K562 (cell line): ENCODE data around the gene PIK3R5. TPM values are rescaled to one million over a fixed set of nuclear protein-coding genes. Genes with fewer than 3 reads are reported as not detected.

Source experiments
- BHLHE40 ChIP-seq: IDR thresholded peaks from 2 replicates; pipeline ENCODE4 v1.6.1; 2011; ENCODE audit warnings: low read length, improper control_type of control experiment
- SNIP1 ChIP-seq: fragments of 450-650 bp; IDR thresholded peaks from 2 replicates; pipeline ENCODE4 v1.7.1; 2017; ENCODE audit warnings: low read depth, mild to moderate bottlenecking
- polyA plus RNA-seq, 8 experiments: library from polyadenylated mRNA; depleted of rRNA in 4 of 8; stranded (reverse) in 5 of 8; unstranded in 3 of 8; fragments of >200 nt; fragmentation: Nextera tagmentation in 2 of 8; fragmentation: Illumina TruSeq in 1 of 8; extraction: Ambion mirVana in 2 of 8; extraction: Trizol in 1 of 8; gene quantifications; 2 replicates each; pipeline versions ENCODE4 v1.2.1 to v1.2.3, GENCODE V29; 2011 to 2014; ENCODE audit warnings: inconsistent platforms in 1 of 8, missing spikeins in 1 of 8
- total RNA-seq, 7 experiments: library from RNA; depleted of rRNA in 6 of 7; stranded (reverse); fragments of >200 nt in 6 of 7; fragmentation: Illumina TruSeq in 2 of 7; extraction: Trizol in 2 of 7; gene quantifications; 2 replicates each; pipeline versions ENCODE4 v1.2.1 to v1.2.3, GENCODE V29; 2011 to 2021; ENCODE audit warnings: low replicate concordance in 1 of 7
- TF ChIP-seq, protein P1 (sequence below), 2 experiments: IDR thresholded peaks; 2 replicates each; pipeline ENCODE4 v1.6.1; 2012; ENCODE audit warnings: improper control_type of control experiment in 2 of 2, low read depth in 2 of 2, low read length in 2 of 2, borderline replicate concordance in 1 of 2
- TF ChIP-seq, protein P2 (sequence below): sonication (generic); formaldehyde crosslinking; IDR thresholded peaks from 2 replicates; pipeline ENCODE4 v1.4.0; 2020; ENCODE audit warnings: mild to moderate bottlenecking, missing genetic modification reagents
- TF ChIP-seq, protein P3 (sequence below): fragments of 450-650 bp; formaldehyde crosslinking; IDR thresholded peaks from 2 replicates; pipeline ENCODE4 v1.4.0; 2020; ENCODE audit warnings: mild to moderate bottlenecking
- TF ChIP-seq, protein P4 (sequence below): fragments of 450-650 bp; IDR thresholded peaks from 2 replicates; pipeline ENCODE4 v1.6.1; 2016; ENCODE audit warnings: low read depth
- TF ChIP-seq, protein P5 (sequence below): fragments of 250-450 bp; sonication (Bioruptor Pico); IDR thresholded peaks from 2 replicates; pipeline ENCODE4 v1.8.0; 2022; ENCODE audit warnings: moderate library complexity, mild to moderate bottlenecking, inconsistent platforms

PIK3R5 gene
- total and polyA plus RNA-seq, 9 of the 15 experiments (the other 6 are each of a cell fraction or from before 2014, with no cell fraction given) = 0.01 to 0.38 TPM; not detected in 7

GRCh38 chr17:8893621-8894201 lies 71.8 kb downstream of the PIK3R5 start (continued):
- TF ChIP-seq, protein P1, sequence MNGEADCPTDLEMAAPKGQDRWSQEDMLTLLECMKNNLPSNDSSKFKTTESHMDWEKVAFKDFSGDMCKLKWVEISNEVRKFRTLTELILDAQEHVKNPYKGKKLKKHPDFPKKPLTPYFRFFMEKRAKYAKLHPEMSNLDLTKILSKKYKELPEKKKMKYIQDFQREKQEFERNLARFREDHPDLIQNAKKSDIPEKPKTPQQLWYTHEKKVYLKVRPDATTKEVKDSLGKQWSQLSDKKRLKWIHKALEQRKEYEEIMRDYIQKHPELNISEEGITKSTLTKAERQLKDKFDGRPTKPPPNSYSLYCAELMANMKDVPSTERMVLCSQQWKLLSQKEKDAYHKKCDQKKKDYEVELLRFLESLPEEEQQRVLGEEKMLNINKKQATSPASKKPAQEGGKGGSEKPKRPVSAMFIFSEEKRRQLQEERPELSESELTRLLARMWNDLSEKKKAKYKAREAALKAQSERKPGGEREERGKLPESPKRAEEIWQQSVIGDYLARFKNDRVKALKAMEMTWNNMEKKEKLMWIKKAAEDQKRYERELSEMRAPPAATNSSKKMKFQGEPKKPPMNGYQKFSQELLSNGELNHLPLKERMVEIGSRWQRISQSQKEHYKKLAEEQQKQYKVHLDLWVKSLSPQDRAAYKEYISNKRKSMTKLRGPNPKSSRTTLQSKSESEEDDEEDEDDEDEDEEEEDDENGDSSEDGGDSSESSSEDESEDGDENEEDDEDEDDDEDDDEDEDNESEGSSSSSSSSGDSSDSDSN (IDR thresholded peaks at IDR 0.05; ENCODE audit: borderline replicate concordance in 1 of 2, low read depth in 2 of 2, low read length in 2 of 2) = no peak
- no peak for TF ChIP-seq BHLHE40
- TF ChIP-seq, protein P2, sequence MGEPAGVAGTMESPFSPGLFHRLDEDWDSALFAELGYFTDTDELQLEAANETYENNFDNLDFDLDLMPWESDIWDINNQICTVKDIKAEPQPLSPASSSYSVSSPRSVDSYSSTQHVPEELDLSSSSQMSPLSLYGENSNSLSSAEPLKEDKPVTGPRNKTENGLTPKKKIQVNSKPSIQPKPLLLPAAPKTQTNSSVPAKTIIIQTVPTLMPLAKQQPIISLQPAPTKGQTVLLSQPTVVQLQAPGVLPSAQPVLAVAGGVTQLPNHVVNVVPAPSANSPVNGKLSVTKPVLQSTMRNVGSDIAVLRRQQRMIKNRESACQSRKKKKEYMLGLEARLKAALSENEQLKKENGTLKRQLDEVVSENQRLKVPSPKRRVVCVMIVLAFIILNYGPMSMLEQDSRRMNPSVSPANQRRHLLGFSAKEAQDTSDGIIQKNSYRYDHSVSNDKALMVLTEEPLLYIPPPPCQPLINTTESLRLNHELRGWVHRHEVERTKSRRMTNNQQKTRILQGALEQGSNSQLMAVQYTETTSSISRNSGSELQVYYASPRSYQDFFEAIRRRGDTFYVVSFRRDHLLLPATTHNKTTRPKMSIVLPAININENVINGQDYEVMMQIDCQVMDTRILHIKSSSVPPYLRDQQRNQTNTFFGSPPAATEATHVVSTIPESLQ (CRISPR knock-in tag) = no peak
- TF ChIP-seq SNIP1 = no peak
- TF ChIP-seq, protein P3, sequence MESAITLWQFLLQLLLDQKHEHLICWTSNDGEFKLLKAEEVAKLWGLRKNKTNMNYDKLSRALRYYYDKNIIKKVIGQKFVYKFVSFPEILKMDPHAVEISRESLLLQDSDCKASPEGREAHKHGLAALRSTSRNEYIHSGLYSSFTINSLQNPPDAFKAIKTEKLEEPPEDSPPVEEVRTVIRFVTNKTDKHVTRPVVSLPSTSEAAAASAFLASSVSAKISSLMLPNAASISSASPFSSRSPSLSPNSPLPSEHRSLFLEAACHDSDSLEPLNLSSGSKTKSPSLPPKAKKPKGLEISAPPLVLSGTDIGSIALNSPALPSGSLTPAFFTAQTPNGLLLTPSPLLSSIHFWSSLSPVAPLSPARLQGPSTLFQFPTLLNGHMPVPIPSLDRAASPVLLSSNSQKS (CRISPR knock-in tag) = no peak
- TF ChIP-seq, protein P4, sequence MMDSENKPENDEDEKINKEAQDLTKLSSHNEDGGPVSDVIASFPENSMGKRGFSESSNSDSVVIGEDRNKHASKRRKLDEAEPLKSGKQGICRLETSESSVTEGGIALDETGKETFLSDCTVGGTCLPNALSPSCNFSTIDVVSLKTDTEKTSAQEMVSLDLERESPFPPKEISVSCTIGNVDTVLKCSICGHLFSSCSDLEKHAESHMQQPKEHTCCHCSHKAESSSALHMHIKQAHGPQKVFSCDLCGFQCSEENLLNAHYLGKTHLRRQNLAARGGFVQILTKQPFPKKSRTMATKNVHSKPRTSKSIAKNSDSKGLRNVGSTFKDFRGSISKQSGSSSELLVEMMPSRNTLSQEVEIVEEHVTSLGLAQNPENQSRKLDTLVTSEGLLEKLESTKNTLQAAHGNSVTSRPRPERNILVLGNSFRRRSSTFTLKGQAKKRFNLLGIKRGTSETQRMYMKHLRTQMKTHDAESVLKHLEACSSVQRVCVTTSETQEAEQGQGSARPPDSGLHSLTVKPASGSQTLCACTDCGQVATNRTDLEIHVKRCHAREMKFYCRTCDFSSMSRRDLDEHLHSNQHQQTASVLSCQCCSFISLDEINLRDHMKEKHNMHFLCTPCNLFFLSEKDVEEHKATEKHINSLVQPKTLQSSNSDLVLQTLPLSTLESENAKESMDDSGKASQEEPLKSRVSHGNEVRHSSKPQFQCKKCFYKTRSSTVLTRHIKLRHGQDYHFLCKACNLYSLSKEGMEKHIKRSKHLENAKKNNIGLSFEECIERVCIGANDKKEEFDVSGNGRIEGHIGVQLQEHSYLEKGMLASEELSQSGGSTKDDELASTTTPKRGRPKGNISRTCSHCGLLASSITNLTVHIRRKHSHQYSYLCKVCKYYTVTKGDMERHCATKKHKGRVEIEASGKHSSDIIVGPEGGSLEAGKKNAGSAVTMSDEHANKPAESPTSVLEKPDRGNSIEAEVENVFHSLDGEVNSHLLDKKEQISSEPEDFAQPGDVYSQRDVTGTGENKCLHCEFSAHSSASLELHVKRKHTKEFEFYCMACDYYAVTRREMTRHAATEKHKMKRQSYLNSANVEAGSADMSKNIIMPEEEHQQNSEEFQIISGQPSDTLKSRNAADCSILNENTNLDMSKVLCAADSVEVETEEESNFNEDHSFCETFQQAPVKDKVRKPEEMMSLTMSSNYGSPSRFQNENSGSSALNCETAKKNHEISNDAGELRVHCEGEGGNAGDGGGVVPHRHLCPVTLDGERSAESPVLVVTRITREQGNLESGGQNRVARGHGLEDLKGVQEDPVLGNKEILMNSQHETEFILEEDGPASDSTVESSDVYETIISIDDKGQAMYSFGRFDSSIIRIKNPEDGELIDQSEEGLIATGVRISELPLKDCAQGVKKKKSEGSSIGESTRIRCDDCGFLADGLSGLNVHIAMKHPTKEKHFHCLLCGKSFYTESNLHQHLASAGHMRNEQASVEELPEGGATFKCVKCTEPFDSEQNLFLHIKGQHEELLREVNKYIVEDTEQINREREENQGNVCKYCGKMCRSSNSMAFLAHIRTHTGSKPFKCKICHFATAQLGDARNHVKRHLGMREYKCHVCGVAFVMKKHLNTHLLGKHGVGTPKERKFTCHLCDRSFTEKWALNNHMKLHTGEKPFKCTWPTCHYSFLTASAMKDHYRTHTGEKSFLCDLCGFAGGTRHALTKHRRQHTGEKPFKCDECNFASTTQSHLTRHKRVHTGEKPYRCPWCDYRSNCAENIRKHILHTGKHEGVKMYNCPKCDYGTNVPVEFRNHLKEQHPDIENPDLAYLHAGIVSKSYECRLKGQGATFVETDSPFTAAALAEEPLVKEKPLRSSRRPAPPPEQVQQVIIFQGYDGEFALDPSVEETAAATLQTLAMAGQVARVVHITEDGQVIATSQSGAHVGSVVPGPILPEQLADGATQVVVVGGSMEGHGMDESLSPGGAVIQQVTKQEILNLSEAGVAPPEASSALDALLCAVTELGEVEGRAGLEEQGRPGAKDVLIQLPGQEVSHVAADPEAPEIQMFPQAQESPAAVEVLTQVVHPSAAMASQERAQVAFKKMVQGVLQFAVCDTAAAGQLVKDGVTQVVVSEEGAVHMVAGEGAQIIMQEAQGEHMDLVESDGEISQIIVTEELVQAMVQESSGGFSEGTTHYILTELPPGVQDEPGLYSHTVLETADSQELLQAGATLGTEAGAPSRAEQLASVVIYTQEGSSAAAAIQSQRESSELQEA = no peak
- TF ChIP-seq, protein P5, sequence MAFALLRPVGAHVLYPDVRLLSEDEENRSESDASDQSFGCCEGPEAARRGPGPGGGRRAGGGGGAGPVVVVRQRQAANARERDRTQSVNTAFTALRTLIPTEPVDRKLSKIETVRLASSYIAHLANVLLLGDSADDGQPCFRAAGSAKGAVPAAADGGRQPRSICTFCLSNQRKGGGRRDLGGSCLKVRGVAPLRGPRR = no peak
